Fibroblast of mammary gland (primary cell): ENCODE measurements around the gene MRPL37.

Experiments used
- DNase-seq: peaks from one replicate; pipeline ENCODE4 v3.0.0-alpha.2; 2010; ENCODE audit warnings: low read depth
- H3K4me3 ChIP-seq: 2 replicates; pipeline ENCODE4 v1.5.1; 2011; ENCODE audit warnings: low read depth, mild to moderate bottlenecking, low read length, moderate library complexity; ENCODE audit not compliant: control insufficient read depth
- TF ChIP-seq, protein P1 (sequence below): conservative IDR thresholded peaks from 2 replicates; pipeline ENCODE4 v1.5.1; 2011; ENCODE audit warnings: low read depth, low read length, inconsistent platforms; ENCODE audit not compliant: control insufficient read depth, insufficient read depth

MRPL37 gene

GRCh38 chr1:54199765-54200518 lies at the start of gene MRPL37, which contains the start of gene CYB5RL:
MRPL37 (plus strand) TSS chr1:54200167; CDS start chr1:54200244, 77 bp downstream.
CYB5RL (minus strand) TSS chr1:54200030; CDS start chr1:54195616, 4,414 bp downstream.
- TF ChIP-seq, protein P1, sequence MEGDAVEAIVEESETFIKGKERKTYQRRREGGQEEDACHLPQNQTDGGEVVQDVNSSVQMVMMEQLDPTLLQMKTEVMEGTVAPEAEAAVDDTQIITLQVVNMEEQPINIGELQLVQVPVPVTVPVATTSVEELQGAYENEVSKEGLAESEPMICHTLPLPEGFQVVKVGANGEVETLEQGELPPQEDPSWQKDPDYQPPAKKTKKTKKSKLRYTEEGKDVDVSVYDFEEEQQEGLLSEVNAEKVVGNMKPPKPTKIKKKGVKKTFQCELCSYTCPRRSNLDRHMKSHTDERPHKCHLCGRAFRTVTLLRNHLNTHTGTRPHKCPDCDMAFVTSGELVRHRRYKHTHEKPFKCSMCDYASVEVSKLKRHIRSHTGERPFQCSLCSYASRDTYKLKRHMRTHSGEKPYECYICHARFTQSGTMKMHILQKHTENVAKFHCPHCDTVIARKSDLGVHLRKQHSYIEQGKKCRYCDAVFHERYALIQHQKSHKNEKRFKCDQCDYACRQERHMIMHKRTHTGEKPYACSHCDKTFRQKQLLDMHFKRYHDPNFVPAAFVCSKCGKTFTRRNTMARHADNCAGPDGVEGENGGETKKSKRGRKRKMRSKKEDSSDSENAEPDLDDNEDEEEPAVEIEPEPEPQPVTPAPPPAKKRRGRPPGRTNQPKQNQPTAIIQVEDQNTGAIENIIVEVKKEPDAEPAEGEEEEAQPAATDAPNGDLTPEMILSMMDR = no peak
- DNase-seq = peak; percentile 96
- H3K4me3 ChIP-seq = peak within 1 kb of the TSS; percentile 89

GRCh38 chr1:54151013-54151412 lies 49.0 kb upstream of the MRPL37 start:
- DNase-seq = no peak
- no peak overlapping the region for H3K4me3 ChIP-seq
- TF ChIP-seq, protein P1 = no peak

- H3K4me3 ChIP-seq = peak within 1 kb of the TSS; percentile 12
- no peak for DNase-seq
Measured at GRCh38 chr1:54152696-54153095, 47.3 kb upstream of the MRPL37 start, which contains the start of gene CDCP2. CDCP2 (minus strand) TSS chr1:54153000; CDS start chr1:54152922, 78 bp downstream.

GRCh38 chr1:54153535-54154439 lies 46.2 kb upstream of the MRPL37 start:
- TF ChIP-seq, protein P1 = no peak
- DNase-seq = peak; percentile 74
- peak overlapping the region; percentile 12 for H3K4me3 ChIP-seq

More at GRCh38 chr1:54152696-54153095, 47.3 kb upstream of the MRPL37 start, which contains the start of gene CDCP2:
- TF ChIP-seq, protein P1 = no peak

DNA sequence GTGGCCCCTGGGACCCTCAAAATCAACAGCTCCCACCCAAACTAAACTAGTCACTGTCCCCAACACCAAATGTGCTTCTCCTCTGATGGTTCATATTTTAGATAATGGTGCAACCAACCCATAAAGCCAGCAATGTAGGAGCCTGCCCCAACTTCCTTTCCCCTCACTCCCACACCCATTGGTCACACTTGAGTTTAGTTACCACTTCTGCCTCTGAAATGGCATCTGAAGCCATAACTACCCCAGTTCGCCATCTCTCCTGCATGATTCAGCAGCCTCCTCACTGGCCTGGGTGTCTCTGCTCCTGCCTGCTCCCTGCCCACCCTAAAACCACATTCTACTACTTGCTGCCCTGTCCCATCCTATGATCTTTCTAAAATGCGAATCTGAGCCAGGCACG lies 43.8 kb upstream of the MRPL37 start:
- TF ChIP-seq, protein P1 = no peak
- H3K4me3 ChIP-seq = no peak overlapping the region
- no peak for DNase-seq

DNA sequence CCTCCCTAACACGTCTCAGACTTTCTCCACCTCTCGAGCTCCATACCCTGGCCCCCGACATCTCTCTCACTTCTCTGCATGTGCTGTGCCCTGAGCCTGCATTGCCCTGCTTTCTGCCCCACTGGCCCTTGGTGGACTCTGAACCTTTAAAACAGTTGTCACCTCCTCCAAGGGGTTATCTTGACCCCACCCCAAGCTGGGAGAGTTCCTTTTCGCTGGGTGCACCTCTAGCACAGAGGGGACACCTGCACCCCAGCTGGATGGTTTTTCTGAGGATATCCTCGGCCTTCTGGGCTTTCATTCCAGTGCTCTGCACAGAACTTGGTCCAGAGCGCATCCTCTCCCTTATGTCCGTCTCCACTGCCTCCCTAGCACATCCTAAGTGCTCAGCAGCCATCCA lies 43.0 kb upstream of the MRPL37 start:
- TF ChIP-seq, protein P1 = no peak
- DNase-seq = no peak
- no peak overlapping the region for H3K4me3 ChIP-seq
